Keratinocyte (primary cell): Measurements from ENCODE around the gene NMNAT1. TPM values are rescaled to one million over a fixed set of nuclear protein-coding genes. Genes with fewer than 3 reads are reported as not detected.

Source experiments
- DNase-seq: peaks from one replicate; pipeline ENCODE4 v3.0.0-alpha.2; 2011; ENCODE audit warnings: low read depth, missing footprints, low spot score
- FAIRE-seq: peaks from 2 replicates; lab custom pipeline; 2011; peaks lifted over from hg19 to GRCh38; lab: Jason Lieb, UNC
- H2AFZ ChIP-seq: 2 replicates; pipeline ENCODE4 v1.6.0; 2012; ENCODE audit warnings: low read length, control low read depth, inconsistent platforms; ENCODE audit not compliant: control insufficient read depth
- H3K27ac ChIP-seq: 2 replicates; pipeline ENCODE4 v1.5.1; 2011; ENCODE audit warnings: low read length; ENCODE audit not compliant: control insufficient read depth, insufficient read depth
- H3K27me3 ChIP-seq: 3 replicates; pipeline ENCODE4 v1.6.0; 2011; ENCODE audit warnings: low read length; ENCODE audit not compliant: control insufficient read depth, insufficient read depth; ENCODE audit errors: extremely low read depth
- H3K36me3 ChIP-seq, 2 experiments: 2 replicates in 1 of 2; 3 replicates in 1 of 2; pipeline ENCODE4 v1.5.1; 2011; ENCODE audit warnings: low read length in 2 of 2, mild to moderate bottlenecking in 1 of 2; ENCODE audit not compliant: control insufficient read depth in 2 of 2, insufficient read depth in 2 of 2; ENCODE audit errors: extremely low read depth in 1 of 2
- H3K4me1 ChIP-seq: 3 replicates; pipeline ENCODE4 v1.5.1; 2011; ENCODE audit warnings: low read length; ENCODE audit not compliant: control insufficient read depth, insufficient read depth; ENCODE audit errors: extremely low read depth
- H3K4me2 ChIP-seq: 3 replicates; pipeline ENCODE4 v1.6.0; 2011; ENCODE audit warnings: low read depth, low read length; ENCODE audit not compliant: control insufficient read depth, insufficient read depth; ENCODE audit errors: extremely low read depth
- H3K4me3 ChIP-seq, 3 experiments: fragments of 200-600 bp in 1 of 3; sonication (generic) in 1 of 3; 2 replicates in 2 of 3; 3 replicates in 1 of 3; pipeline ENCODE4 v1.5.1; 2011 to 2016; ENCODE audit warnings: low read length in 3 of 3, mild to moderate bottlenecking in 3 of 3, control low read depth in 2 of 3, inconsistent platforms in 1 of 3, low read depth in 1 of 3, mixed read lengths in 1 of 3, mixed run types in 1 of 3, moderate library complexity in 1 of 3; ENCODE audit not compliant: control insufficient read depth in 2 of 3, insufficient read depth in 2 of 3; ENCODE audit errors: extremely low read depth in 1 of 3
- H3K79me2 ChIP-seq: 2 replicates; pipeline ENCODE4 v1.6.0; 2012; ENCODE audit warnings: low read length; ENCODE audit not compliant: control insufficient read depth, insufficient read depth
- H3K9ac ChIP-seq: 3 replicates; pipeline ENCODE4 v1.6.0; 2011; ENCODE audit warnings: low read length; ENCODE audit not compliant: control insufficient read depth, insufficient read depth; ENCODE audit errors: extremely low read depth
- H3K9me1 ChIP-seq: 3 replicates; pipeline ENCODE4 v1.6.0; 2011; ENCODE audit warnings: low read length; ENCODE audit not compliant: control insufficient read depth, insufficient read depth; ENCODE audit errors: extremely low read depth
- H3K9me3 ChIP-seq: 2 replicates; pipeline ENCODE4 v1.5.1; 2012; ENCODE audit warnings: low read depth, low read length; ENCODE audit not compliant: control insufficient read depth
- H4K20me1 ChIP-seq: 3 replicates; pipeline ENCODE4 v1.6.0; 2011; ENCODE audit warnings: low read length; ENCODE audit not compliant: control insufficient read depth, insufficient read depth; ENCODE audit errors: extremely low read depth
- CTCF ChIP-seq, 3 experiments: IDR thresholded peaks in 1 of 3; conservative IDR thresholded peaks in 1 of 3; optimal IDR thresholded peaks in 1 of 3; 2 replicates in 2 of 3; 3 replicates in 1 of 3; pipeline versions ENCODE3 to v1.5.1; 2011; ENCODE audit warnings: low read length in 3 of 3, mild to moderate bottlenecking in 3 of 3, moderate library complexity in 2 of 3, control low read depth in 1 of 3, inconsistent platforms in 1 of 3; ENCODE audit not compliant: insufficient read depth in 2 of 3; ENCODE audit errors: extremely low read depth in 1 of 3
- EZH2 ChIP-seq: IDR thresholded peaks from one replicate; pipeline ENCODE4 v1.6.1; 2012; ENCODE audit warnings: inconsistent platforms, mild to moderate bottlenecking, low read length, moderate library complexity
- dilution Hi-C: fragments of 300-500 bp; cut with MboI; formaldehyde crosslinking; loops from one replicate; pipeline ENCODE4 v1.7.0; 2020; ENCODE audit warnings: low sequenced_read_pairs; ENCODE audit not compliant: extremely low pct_ligation_motif_present
- polyA plus RNA-seq, 5 experiments: library from polyadenylated mRNA; depleted of rRNA in 3 of 5; stranded (reverse) in 3 of 5; stranded (forward) in 1 of 5; unstranded in 1 of 5; fragments of >200 nt; gene quantifications; 1 replicate in 1 of 5; 2 replicates in 3 of 5; 3 replicates in 1 of 5; pipeline versions ENCODE4 v1.2.1 to v1.2.3, GENCODE V29; 2011 to 2012; ENCODE audit warnings: missing spikeins in 2 of 5, low read depth in 1 of 5, low replicate concordance in 1 of 5

Gene NMNAT1
- polyA plus RNA-seq, 1 donor (not counting 4 experiments of a cell fraction or from before 2014, with no cell fraction given), result 16.2 TPM

DNA sequence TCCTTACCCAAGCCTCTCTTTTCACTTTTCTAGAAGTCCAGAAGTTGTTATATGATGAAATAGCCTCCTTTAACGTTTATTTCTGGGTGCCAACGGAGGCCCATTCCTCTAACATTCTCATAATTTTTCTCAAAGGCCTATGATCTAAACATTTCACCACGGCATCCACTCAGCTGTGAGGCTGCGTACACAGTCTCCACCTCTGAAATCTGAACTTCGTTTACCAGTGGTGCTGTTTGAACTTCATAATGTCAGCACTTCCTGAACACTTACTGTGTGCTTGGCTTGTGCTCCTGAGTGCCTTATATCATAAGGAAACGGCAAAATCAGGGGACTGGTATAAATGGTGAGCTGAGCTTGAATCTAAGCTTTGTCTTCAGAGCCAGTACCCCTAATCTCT lies 41.7 kb downstream of the NMNAT1 start:
- no peaks in the 10 kb centered on the region for H3K79me2 ChIP-seq
- H3K9me1 ChIP-seq, result no peaks in the 10 kb centered on the region
- H2AFZ ChIP-seq, result no peak overlapping the region
- TF ChIP-seq EZH2, result no peak
- no peak for TF ChIP-seq CTCF (optimal IDR thresholded peaks at IDR 0.05 in 1 of 3, IDR thresholded peaks at IDR 0.05 in 1 of 3, conservative IDR thresholded peaks at IDR 0.05 in 1 of 3; ENCODE audit: extremely low read depth in 1 of 3, insufficient read depth in 2 of 3, low read length in 3 of 3)
- no peak overlapping the region for H3K9ac ChIP-seq
- H3K9me3 ChIP-seq, result no peaks in the 10 kb centered on the region
- no peak for DNase-seq
- no peaks in the 10 kb centered on the region for H3K4me1 ChIP-seq
- dilution Hi-C loops, result no loop called here
- no peak overlapping the region for H3K4me3 ChIP-seq
- no peak overlapping the region for H3K27ac ChIP-seq
- no peak for FAIRE-seq
- H3K4me2 ChIP-seq, result no peak overlapping the region
- no peaks in the 10 kb centered on the region for H3K27me3 ChIP-seq
- H4K20me1 ChIP-seq, result no peaks in the 10 kb centered on the region
- peaks cover 4 to 13% of the 10 kb centered on the region in 2 experiments for H3K36me3 ChIP-seq

DNA sequence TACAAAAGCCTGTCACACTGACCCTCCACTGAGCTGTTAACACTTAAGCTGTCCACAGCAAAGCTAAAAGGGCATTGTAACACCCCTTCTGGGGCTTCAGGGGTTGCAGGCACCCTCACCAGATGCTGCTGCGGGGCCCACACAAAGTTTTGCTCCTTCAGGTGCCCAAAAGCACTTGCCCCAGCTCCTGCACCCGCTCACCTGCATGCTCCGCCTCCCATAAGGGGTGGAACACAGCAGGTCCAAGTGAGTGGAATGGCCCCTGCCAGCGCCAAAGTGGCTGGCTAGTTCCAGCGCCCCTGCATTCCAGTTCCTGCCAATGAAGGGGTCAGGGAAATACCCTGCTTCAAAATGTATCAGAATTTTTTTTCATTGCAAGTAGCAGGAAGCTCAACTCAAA lies 46.5 kb downstream of the NMNAT1 start:
- Histone ChIP-seq H3K4me1 (no peaks in the 10 kb centered on the region), H4K20me1 (no peaks in the 10 kb centered on the region), H2AFZ (no peak overlapping the region), H3K79me2 (no peaks in the 10 kb centered on the region), H3K27ac (no peak overlapping the region), H3K36me3 (no peaks in the 10 kb centered on the region), H3K9ac (no peak overlapping the region), H3K9me3 (no peaks in the 10 kb centered on the region), H3K4me3 (no peak overlapping the region), H3K4me2 (no peak overlapping the region), H3K9me1 (no peaks in the 10 kb centered on the region), H3K27me3 (no peaks in the 10 kb centered on the region)
- dilution Hi-C loops, result no loop called here
- FAIRE-seq (no peak), DNase-seq (no peak)
- no peak for TF ChIP-seq CTCF (optimal IDR thresholded peaks at IDR 0.05 in 1 of 3, IDR thresholded peaks at IDR 0.05 in 1 of 3, conservative IDR thresholded peaks at IDR 0.05 in 1 of 3; ENCODE audit: extremely low read depth in 1 of 3, insufficient read depth in 2 of 3, low read length in 3 of 3)
- no peak for TF ChIP-seq EZH2
